SK-N-SH treated with all-trans-retinoic acid at 6 μM for 48 hours (cell line): ENCODE measurements around the gene KLHL26.

ENCODE experiments used
- ARNTL ChIP-seq: fragments of 450-650 bp; formaldehyde crosslinking; IDR thresholded peaks from 2 replicates; pipeline ENCODE4 v1.5.0; 2020; ENCODE audit warnings: low read depth, mild to moderate bottlenecking, moderate library complexity, borderline replicate concordance
- GLIS3 ChIP-seq: fragments of 250-450 bp; sonication (Bioruptor Pico); IDR thresholded peaks from 2 replicates; pipeline ENCODE4 v1.5.0; 2020; ENCODE audit warnings: mild to moderate bottlenecking, moderate library complexity
- OSR1 ChIP-seq: fragments of 250-450 bp; sonication (Bioruptor Pico); IDR thresholded peaks from 2 replicates; pipeline ENCODE4 v1.8.0; 2022; ENCODE audit warnings: moderate library complexity, mild to moderate bottlenecking, inconsistent platforms
- PATZ1 ChIP-seq: fragments of 250-450 bp; sonication (Bioruptor Pico); IDR thresholded peaks from 2 replicates; pipeline ENCODE4 v1.8.0; 2020; ENCODE audit warnings: mild to moderate bottlenecking, moderate library complexity, borderline replicate concordance

DNA sequence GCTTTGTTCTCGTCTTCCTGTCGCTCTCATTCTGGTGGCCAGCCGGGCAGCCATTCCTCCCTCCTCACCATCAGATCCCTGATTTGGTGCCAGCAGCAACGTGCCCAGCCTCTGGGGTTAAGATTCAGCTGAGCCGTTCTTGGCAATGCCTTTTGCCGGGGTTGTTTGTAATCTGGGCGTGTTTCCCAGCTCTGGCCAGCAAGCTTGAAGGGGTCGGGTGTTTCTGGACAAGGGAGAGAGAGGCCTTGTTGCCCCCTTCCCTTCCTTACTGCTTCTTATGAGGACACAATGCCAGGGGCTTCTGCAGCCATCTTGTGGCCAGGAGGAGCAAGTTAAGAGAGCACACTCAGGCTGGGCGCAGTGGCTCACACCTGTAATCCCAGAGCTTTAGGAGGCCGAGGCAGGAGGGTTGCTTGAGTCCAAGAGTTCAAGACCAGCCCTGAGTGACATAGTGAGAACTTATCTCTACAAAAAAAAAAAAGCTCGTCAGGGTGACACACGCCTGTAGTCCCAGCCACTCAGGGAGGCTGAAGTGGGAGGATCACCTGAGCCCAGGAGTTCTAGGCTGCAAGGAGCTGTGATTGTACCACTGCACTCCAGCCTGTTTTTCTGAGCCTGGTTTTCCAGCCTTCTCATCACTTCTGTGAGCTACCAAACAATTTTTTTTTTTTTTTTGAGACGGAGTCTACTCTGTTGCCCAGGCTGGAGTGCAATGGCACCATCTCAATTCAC, 35.9 kb downstream of the KLHL26 start:
- no peak for TF ChIP-seq OSR1
- TF ChIP-seq ARNTL, result no peak
- TF ChIP-seq PATZ1 (CRISPR knock-in tag), result no peak
- TF ChIP-seq GLIS3 (CRISPR knock-in tag), result no peak
